ENCODE measurements around the gene CDH23. TPM values are rescaled to one million over a fixed set of nuclear protein-coding genes. Genes with fewer than 3 reads are reported as not detected.

CDH23 gene
- total RNA-seq, 1 experiment from 2014 or later: 7.8 TPM

DNA sequence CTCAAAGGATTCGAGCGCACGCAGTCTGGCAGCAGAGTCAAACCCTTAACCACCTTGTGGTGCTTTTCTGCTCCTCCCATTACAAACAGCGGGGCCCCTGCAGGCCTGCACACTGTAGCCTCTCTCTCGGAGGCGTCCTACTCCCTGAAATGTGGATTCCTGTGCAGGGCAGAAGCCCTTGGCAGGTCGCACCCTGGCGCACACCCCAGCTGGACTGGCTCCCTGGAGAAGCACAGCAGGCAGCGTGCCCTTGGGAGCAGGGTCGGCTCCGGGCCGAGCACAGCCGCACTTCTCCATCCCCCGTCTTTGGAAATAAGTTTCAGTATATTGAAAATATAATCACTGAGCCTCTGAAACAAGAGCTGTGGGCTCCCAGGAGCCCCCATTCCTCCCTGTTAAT lies 178.7 kb downstream of the CDH23 start:
- Histone ChIP-seq H2AFZ (no peak overlapping the region), H4K20me1 (ENCODE audit: insufficient read depth) (no peaks in the 10 kb centered on the region), H3K27ac (no peak overlapping the region), H3K27me3 (ENCODE audit: insufficient read depth, low read depth) (no peaks in the 10 kb centered on the region), H3K4me2 (no peak overlapping the region), H3K4me1 (replicated peaks; ENCODE audit: insufficient read depth) (no peaks in the 10 kb centered on the region), H3K36me3 (ENCODE audit: low read depth) (no peaks in the 10 kb centered on the region), H3K9me2 (ENCODE audit: insufficient read depth) (no peaks in the 10 kb centered on the region), H3K9me3 (ENCODE audit: insufficient read depth, low read depth) (no peaks in the 10 kb centered on the region), H3K79me2 (ENCODE audit: low read depth) (no peaks in the 10 kb centered on the region), H3F3A (ENCODE audit: insufficient read depth, low read depth) (no peaks in the 10 kb centered on the region), H3K4me3 (no peak overlapping the region)
- POLR2A ChIA-PET (ENCODE audit: unreplicated experiment): no interaction called here
- TF ChIP-seq EZH2 (IDR thresholded peaks at IDR 0.05; ENCODE audit: low read depth): no peak
- TF ChIP-seq, protein P1, sequence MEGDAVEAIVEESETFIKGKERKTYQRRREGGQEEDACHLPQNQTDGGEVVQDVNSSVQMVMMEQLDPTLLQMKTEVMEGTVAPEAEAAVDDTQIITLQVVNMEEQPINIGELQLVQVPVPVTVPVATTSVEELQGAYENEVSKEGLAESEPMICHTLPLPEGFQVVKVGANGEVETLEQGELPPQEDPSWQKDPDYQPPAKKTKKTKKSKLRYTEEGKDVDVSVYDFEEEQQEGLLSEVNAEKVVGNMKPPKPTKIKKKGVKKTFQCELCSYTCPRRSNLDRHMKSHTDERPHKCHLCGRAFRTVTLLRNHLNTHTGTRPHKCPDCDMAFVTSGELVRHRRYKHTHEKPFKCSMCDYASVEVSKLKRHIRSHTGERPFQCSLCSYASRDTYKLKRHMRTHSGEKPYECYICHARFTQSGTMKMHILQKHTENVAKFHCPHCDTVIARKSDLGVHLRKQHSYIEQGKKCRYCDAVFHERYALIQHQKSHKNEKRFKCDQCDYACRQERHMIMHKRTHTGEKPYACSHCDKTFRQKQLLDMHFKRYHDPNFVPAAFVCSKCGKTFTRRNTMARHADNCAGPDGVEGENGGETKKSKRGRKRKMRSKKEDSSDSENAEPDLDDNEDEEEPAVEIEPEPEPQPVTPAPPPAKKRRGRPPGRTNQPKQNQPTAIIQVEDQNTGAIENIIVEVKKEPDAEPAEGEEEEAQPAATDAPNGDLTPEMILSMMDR (conservative IDR thresholded peaks at IDR 0.05): no peak
- intact Hi-C loops (cut with micrococcal nuclease; ENCODE audit: unreplicated experiment): no loop called here
- no peak for DNase-seq
- no TSS peak for BruUV-seq (replicated peaks)
- CTCF ChIA-PET: no interaction called here

GRCh38 chr10:71575934-71576801 lies 179.4 kb downstream of the CDH23 start:
- intact Hi-C loops (cut with micrococcal nuclease; ENCODE audit: unreplicated experiment): no loop called here
- ChIA-PET POLR2A (ENCODE audit: unreplicated experiment) (no interaction called here), CTCF (no interaction called here)
- no peaks in the 10 kb centered on the region for H3K9me2 ChIP-seq (ENCODE audit: insufficient read depth)
- BruUV-seq (replicated peaks): no TSS peak
- H3K4me2 ChIP-seq: no peak overlapping the region
- TF ChIP-seq, protein P1 (conservative IDR thresholded peaks at IDR 0.05): no peak
- TF ChIP-seq EZH2 (IDR thresholded peaks at IDR 0.05; ENCODE audit: low read depth): no peak
- no peak overlapping the region for H3K27ac ChIP-seq
- no peak overlapping the region for H2AFZ ChIP-seq
- H3K36me3 ChIP-seq (ENCODE audit: low read depth): no peaks in the 10 kb centered on the region
- DNase-seq: no peak
- H3K79me2 ChIP-seq (ENCODE audit: low read depth): no peaks in the 10 kb centered on the region
- no peaks in the 10 kb centered on the region for H3K9me3 ChIP-seq (ENCODE audit: insufficient read depth, low read depth)
- H3K27me3 ChIP-seq (ENCODE audit: insufficient read depth, low read depth): no peaks in the 10 kb centered on the region
- H3F3A ChIP-seq (ENCODE audit: insufficient read depth, low read depth): no peaks in the 10 kb centered on the region
- H3K4me3 ChIP-seq: no peak overlapping the region
- no peaks in the 10 kb centered on the region for H3K4me1 ChIP-seq (replicated peaks; ENCODE audit: insufficient read depth)
- H4K20me1 ChIP-seq (ENCODE audit: insufficient read depth): no peaks in the 10 kb centered on the region

- Histone ChIP-seq H3K79me2 (ENCODE audit: low read depth) (no peaks in the 10 kb centered on the region), H3F3A (ENCODE audit: insufficient read depth, low read depth) (no peaks in the 10 kb centered on the region)
These were observed 180.1 kb downstream of the CDH23 start for GRCh38 chr10:71576842-71577241.

More at GRCh38 chr10:71576842-71577241, 180.1 kb downstream of the CDH23 start:
- Histone ChIP-seq H3K4me2 (no peak overlapping the region), H3K36me3 (ENCODE audit: low read depth) (no peaks in the 10 kb centered on the region), H4K20me1 (ENCODE audit: insufficient read depth) (no peaks in the 10 kb centered on the region), H3K27me3 (ENCODE audit: insufficient read depth, low read depth) (no peaks in the 10 kb centered on the region), H3K4me3 (no peak overlapping the region), H3K9me3 (ENCODE audit: insufficient read depth, low read depth) (no peaks in the 10 kb centered on the region), H3K9me2 (ENCODE audit: insufficient read depth) (no peaks in the 10 kb centered on the region), H3K27ac (no peak overlapping the region), H3K4me1 (replicated peaks; ENCODE audit: insufficient read depth) (no peaks in the 10 kb centered on the region), H2AFZ (no peak overlapping the region)
- intact Hi-C loops (cut with micrococcal nuclease; ENCODE audit: unreplicated experiment): no loop called here
- BruUV-seq (replicated peaks): no TSS peak
- POLR2A ChIA-PET (ENCODE audit: unreplicated experiment): no interaction called here
- CTCF ChIA-PET: no interaction called here
- no peak for DNase-seq
- TF ChIP-seq EZH2 (IDR thresholded peaks at IDR 0.05; ENCODE audit: low read depth): no peak
- TF ChIP-seq, protein P1 (conservative IDR thresholded peaks at IDR 0.05): no peak
